Erythroblast (primary cell): ENCODE data around the gene ALLC.

Experiments used
- GATA1 ChIP-seq: IDR thresholded peaks from 2 replicates; pipeline ENCODE4 v1.6.1; 2011; ENCODE audit warnings: low read depth, mild to moderate bottlenecking, control low read depth, low read length, moderate library complexity
- POLR2A ChIP-seq: IDR thresholded peaks from 2 replicates; pipeline ENCODE4 v1.6.1; 2011; ENCODE audit warnings: mild to moderate bottlenecking, low read length

- TF ChIP-seq POLR2A (no peak), GATA1 (no peak)
Observed at GRCh38 chr2:3643371-3644245, 14.4 kb upstream of the ALLC start.
